ENCODE data around the gene OPCML. TPM values are rescaled to one million over a fixed set of nuclear protein-coding genes. Genes with fewer than 3 reads are reported as not detected.
A peak's percentile ranks its signal among the peaks of the same experiment; 100 is the strongest.

OPCML gene
- total and polyA plus RNA-seq, 2 of the 13 experiments (the other 11 are each of a cell fraction or from before 2014, with no cell fraction given): not detected

- ChIA-PET CTCF (ENCODE audit: low intra/inter-chr PET ratio, low total read pairs) (interaction anchor here (1.3 to 1.5 kb wide), 2 partner anchors 81 to 752 kb away, joined by 6 to 11 read pairs; no protein-coding TSS in a partner anchor), POLR2A (no interaction called here)
- WGBS (ENCODE audit: low lambda C conversion rate): 67% methylated on average over 12 of the region's 71 CpGs
- H3K4me1 ChIP-seq (ENCODE audit: insufficient read depth, low read length): no peaks in the 10 kb centered on the region
- no peak overlapping the region for H2AFZ ChIP-seq (ENCODE audit: low read length)
- intact Hi-C loops (cut with micrococcal nuclease; ENCODE audit: unreplicated experiment) (no loop called here), in situ Hi-C loops (cut with HindIII; ENCODE audit: extremely low pct_ligation_motif_present, low pct_unique_long_range_greater_than_20kb) (no loop called here)
- H3K4me2 ChIP-seq (ENCODE audit: low read depth, low read length): peak overlapping the region; percentile 47
- no peaks in the 10 kb centered on the region for H3K36me3 ChIP-seq (replicated peaks in 1 of 2; ENCODE audit: control insufficient read depth in 1 of 2, insufficient read depth in 2 of 2, low read length in 2 of 2)
- DNase-seq (ENCODE audit: low spot score) (peak; percentile 12), ATAC-seq (peak; percentile 95), FAIRE-seq (no peak)
- H3K4me3 ChIP-seq (replicated peaks in 1 of 3; ENCODE audit: insufficient read depth in 1 of 3, low read depth in 2 of 3, low read length in 3 of 3): peak overlapping the region in 2 of 3 experiments; percentile 15 to 43; a peak in 1 of 6 replicates
- peaks cover 0 to 20% of the 10 kb centered on the region in 2 experiments; a peak in 3 of 5 replicates for H3K27me3 ChIP-seq (ENCODE audit: control insufficient read depth in 1 of 2, insufficient read depth in 2 of 2, low read length in 2 of 2)
- no peak overlapping the region for H3K9ac ChIP-seq (ENCODE audit: insufficient read depth, low read depth, low read length)
- no peak overlapping the region for H3K27ac ChIP-seq (ENCODE audit: extremely low read length, insufficient read depth, low read length)
- BruUV-seq (replicated peaks): no TSS peak
- H4K20me1 ChIP-seq (ENCODE audit: insufficient read depth, low read length): no peaks in the 10 kb centered on the region
- no peaks in the 10 kb centered on the region for H3K79me2 ChIP-seq (ENCODE audit: insufficient read depth, low read length)
- no peaks in the 10 kb centered on the region for H3K9me3 ChIP-seq (ENCODE audit: low read length)
- TF ChIP-seq ZSCAN21 (CRISPR knock-in tag; IDR thresholded peaks at IDR 0.05; ENCODE audit: borderline replicate concordance): peak; percentile 31; the same call in 1 of the 2 replicates
- TF ChIP-seq YEATS4 (CRISPR knock-in tag; IDR thresholded peaks at IDR 0.05; ENCODE audit: borderline replicate concordance): 0 out of 2 replicates have a peak, but pooled peaks have one; percentile 20
- TF ChIP-seq MYC (CRISPR knock-in tag; IDR thresholded peaks at IDR 0.05; ENCODE audit: borderline replicate concordance): peak; percentile 42; the same call in 1 of the 2 replicates
- no peak for TF ChIP-seq USF2 (IDR thresholded peaks at IDR 0.05; ENCODE audit: low read depth, low read length)
- no peak for TF ChIP-seq USF2 (CRISPR knock-in tag; IDR thresholded peaks at IDR 0.05; ENCODE audit: borderline replicate concordance)
- TF ChIP-seq ZNF777 (CRISPR knock-in tag; IDR thresholded peaks at IDR 0.05): peak; percentile 94
- TF ChIP-seq, protein P1, sequence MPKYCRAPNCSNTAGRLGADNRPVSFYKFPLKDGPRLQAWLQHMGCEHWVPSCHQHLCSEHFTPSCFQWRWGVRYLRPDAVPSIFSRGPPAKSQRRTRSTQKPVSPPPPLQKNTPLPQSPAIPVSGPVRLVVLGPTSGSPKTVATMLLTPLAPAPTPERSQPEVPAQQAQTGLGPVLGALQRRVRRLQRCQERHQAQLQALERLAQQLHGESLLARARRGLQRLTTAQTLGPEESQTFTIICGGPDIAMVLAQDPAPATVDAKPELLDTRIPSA (CRISPR knock-in tag; IDR thresholded peaks at IDR 0.05; ENCODE audit: borderline replicate concordance): no peak
- TF ChIP-seq POGK (CRISPR knock-in tag; conservative IDR thresholded peaks at IDR 0.05): 0 out of 2 replicates have a peak, but pooled peaks have one; percentile 36
- peak; percentile 45; the same call in 1 of the 2 replicates for TF ChIP-seq MAX (IDR thresholded peaks at IDR 0.05)
- TF ChIP-seq GABPB1 (CRISPR knock-in tag; IDR thresholded peaks at IDR 0.05): peak; percentile 39; the same call in 1 of the 2 replicates
- TF ChIP-seq ZNF20 (CRISPR knock-in tag; IDR thresholded peaks at IDR 0.05): no peak
- TF ChIP-seq CTCF (CRISPR knock-in tag; IDR thresholded peaks at IDR 0.05): peak; percentile 59; the same call in 1 of the 2 replicates
- TF ChIP-seq XRCC5 (optimal IDR thresholded peaks at IDR 0.05; ENCODE audit: low read length): peak; percentile 56
- TF ChIP-seq GZF1 (CRISPR knock-in tag; IDR thresholded peaks at IDR 0.05): no peak
- TF ChIP-seq ZNF577 (CRISPR knock-in tag; IDR thresholded peaks at IDR 0.05; ENCODE audit: borderline replicate concordance, low read depth): no peak
- 0 out of 2 replicates have a peak, but pooled peaks have one; percentile 40 for TF ChIP-seq CCDC6 (CRISPR knock-in tag; IDR thresholded peaks at IDR 0.05)
Observed at GRCh38 chr11:133082841-133083488, 449.3 kb downstream of the OPCML start.

Data from HepG2 (cell line).